ENCODE measurements around the gene MYOC.

Gene MYOC

DNA sequence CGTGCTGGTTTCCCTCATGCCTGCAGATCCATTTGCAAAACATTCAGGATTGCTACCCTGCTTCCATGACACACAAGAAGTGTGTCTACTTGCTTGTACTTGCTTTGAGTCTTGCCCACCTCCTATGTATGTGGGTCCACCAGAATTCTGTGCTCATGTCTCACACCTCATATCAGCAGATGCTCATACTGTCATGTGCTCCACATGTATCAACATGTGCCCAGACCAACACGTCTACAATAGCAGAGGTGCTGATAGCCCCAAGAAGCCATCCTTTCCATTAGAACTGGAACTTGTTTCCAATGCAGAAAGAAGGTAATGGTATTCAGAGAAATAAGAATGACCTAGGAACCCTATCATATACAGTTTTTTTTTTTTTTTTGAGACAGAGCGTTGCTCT lies 27.9 kb upstream of the MYOC start:
- no peak overlapping the region for H3K4me3 ChIP-seq (IDR thresholded peaks at IDR 0.05; ENCODE audit: insufficient read depth, low read depth, low read length)
- H4K20me1 ChIP-seq (ENCODE audit: insufficient read depth): no peaks in the 10 kb centered on the region
- no peak overlapping the region for H3K4me2 ChIP-seq

GRCh38 chr1:171676823-171677222 lies 24.3 kb upstream of the MYOC start:
- Histone ChIP-seq H3K9ac (no peak overlapping the region), H3K4me3 (IDR thresholded peaks at IDR 0.05; ENCODE audit: insufficient read depth, low read depth, low read length) (no peak overlapping the region), H3K4me1 (ENCODE audit: low read depth, poor library complexity, severe bottlenecking) (no peaks in the 10 kb centered on the region), H3K79me2 (ENCODE audit: insufficient read depth, low read depth) (no peaks in the 10 kb centered on the region), H3K36me3 (ENCODE audit: insufficient read depth) (no peaks in the 10 kb centered on the region), H2AFZ (ENCODE audit: low read depth) (no peak overlapping the region), H3K27ac (no peak overlapping the region), H4K20me1 (ENCODE audit: insufficient read depth) (no peaks in the 10 kb centered on the region), H3K27me3 (ENCODE audit: insufficient read depth, low read depth) (no peaks in the 10 kb centered on the region), H3K4me2 (no peak overlapping the region)
- no peak for TF ChIP-seq CTCF (conservative IDR thresholded peaks at IDR 0.05; ENCODE audit: low read depth, low read length)

More for the DNA sequence above, 27.9 kb upstream of the MYOC start:
- Histone ChIP-seq H3K4me1 (ENCODE audit: low read depth, poor library complexity, severe bottlenecking) (no peaks in the 10 kb centered on the region), H3K27me3 (ENCODE audit: insufficient read depth, low read depth) (no peaks in the 10 kb centered on the region), H3K27ac (no peak overlapping the region), H3K79me2 (ENCODE audit: insufficient read depth, low read depth) (no peaks in the 10 kb centered on the region), H3K36me3 (ENCODE audit: insufficient read depth) (no peaks in the 10 kb centered on the region), H3K9ac (no peak overlapping the region), H2AFZ (ENCODE audit: low read depth) (no peak overlapping the region)
- no peak for TF ChIP-seq CTCF (conservative IDR thresholded peaks at IDR 0.05; ENCODE audit: low read depth, low read length)

DNA sequence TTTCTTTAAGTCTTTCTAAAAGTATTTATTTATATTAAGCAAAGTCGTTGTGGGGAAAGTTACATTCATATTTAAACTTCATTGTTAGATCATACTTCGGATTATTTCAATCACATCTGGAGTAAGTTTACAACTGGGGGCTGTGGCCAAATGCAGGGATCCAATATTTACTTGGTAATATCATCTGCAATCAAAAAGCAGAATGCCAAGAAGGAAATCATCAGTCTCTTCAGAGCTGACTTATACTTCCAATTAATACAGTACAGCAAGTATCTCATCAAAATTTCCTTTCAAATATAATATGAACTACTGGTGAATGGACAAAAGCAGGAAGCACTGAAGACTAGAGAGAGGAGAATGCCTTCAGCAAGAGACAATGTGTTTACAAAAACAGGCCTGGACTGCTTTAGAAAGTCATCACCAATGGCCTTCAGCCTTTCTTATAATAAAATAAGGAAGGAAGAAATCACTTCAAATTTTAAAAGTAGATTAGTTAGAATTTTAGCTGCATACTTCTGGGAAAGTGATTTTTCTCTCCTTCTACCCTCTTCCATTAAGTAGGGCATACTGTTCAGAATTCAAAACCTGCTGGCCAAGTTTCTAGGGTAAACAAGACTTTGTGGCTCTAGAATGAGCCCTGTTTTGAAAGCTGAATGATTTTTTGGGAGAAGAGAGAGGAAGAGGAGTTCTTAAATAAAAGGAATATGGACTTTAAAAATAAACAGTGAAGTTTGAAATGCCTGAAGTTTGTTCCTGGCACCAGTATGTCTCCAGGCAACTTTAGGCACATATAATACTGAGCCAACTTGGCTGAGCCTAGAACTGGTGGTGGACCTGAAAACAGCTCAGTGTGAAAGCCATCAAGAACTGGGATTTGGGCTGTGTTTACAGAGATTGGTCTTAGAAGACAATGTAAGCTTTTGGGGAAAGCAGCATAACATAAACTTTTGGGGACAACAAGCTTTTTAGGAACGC lies 22.2 kb upstream of the MYOC start:
- Histone ChIP-seq H3K4me1 (ENCODE audit: low read depth, poor library complexity, severe bottlenecking) (no peaks in the 10 kb centered on the region), H3K79me2 (ENCODE audit: insufficient read depth, low read depth) (no peaks in the 10 kb centered on the region), H4K20me1 (ENCODE audit: insufficient read depth) (no peaks in the 10 kb centered on the region), H3K9ac (no peak overlapping the region), H3K4me3 (IDR thresholded peaks at IDR 0.05; ENCODE audit: insufficient read depth, low read depth, low read length) (no peak overlapping the region), H3K27me3 (ENCODE audit: insufficient read depth, low read depth) (no peaks in the 10 kb centered on the region), H3K36me3 (ENCODE audit: insufficient read depth) (no peaks in the 10 kb centered on the region), H3K27ac (no peak overlapping the region), H3K4me2 (no peak overlapping the region), H2AFZ (ENCODE audit: low read depth) (no peak overlapping the region)
- no peak for TF ChIP-seq CTCF (conservative IDR thresholded peaks at IDR 0.05; ENCODE audit: low read depth, low read length)

GRCh38 chr1:171670739-171671138 lies 18.3 kb upstream of the MYOC start:
- Histone ChIP-seq H3K27me3 (ENCODE audit: insufficient read depth, low read depth) (no peaks in the 10 kb centered on the region), H3K27ac (no peak overlapping the region), H4K20me1 (ENCODE audit: insufficient read depth) (no peaks in the 10 kb centered on the region), H3K36me3 (ENCODE audit: insufficient read depth) (no peaks in the 10 kb centered on the region), H2AFZ (ENCODE audit: low read depth) (no peak overlapping the region), H3K4me1 (ENCODE audit: low read depth, poor library complexity, severe bottlenecking) (no peaks in the 10 kb centered on the region), H3K9ac (no peak overlapping the region), H3K4me2 (no peak overlapping the region), H3K79me2 (ENCODE audit: insufficient read depth, low read depth) (no peaks in the 10 kb centered on the region), H3K4me3 (IDR thresholded peaks at IDR 0.05; ENCODE audit: insufficient read depth, low read depth, low read length) (no peak overlapping the region)
- TF ChIP-seq CTCF (conservative IDR thresholded peaks at IDR 0.05; ENCODE audit: low read depth, low read length): no peak
